ENCODE measurements around the gene RCOR1. TPM values are rescaled to one million over a fixed set of nuclear protein-coding genes. Genes with fewer than 3 reads are reported as not detected.
"Not testable (repeated sequence)": the region's sequence is repeated elsewhere in the genome, so short reads cannot be mapped to it uniquely, and the experiment has no call there.

The RCOR1 gene
- total and polyA plus RNA-seq, 11 donors = 2.7 to 20.9 (median 12.1) TPM

GRCh38 chr14:102616318-102616717 lies 23.9 kb downstream of the RCOR1 start:
- Histone ChIP-seq H3K4me3 (no peak overlapping the region), H3K4me1 (peaks cover 0 to 28% (median under 1%) of the 10 kb centered on the region in 12 donors), H3K36me3 (no peaks in the 10 kb centered on the region), H3K27me3 (no peaks in the 10 kb centered on the region), H3K9me3 (no peaks in the 10 kb centered on the region), H3K27ac (no peak overlapping the region)
- intact Hi-C loops (cut with DNase I) = no loop called here
- WGBS, 4 donors = 97 to 100% (median 100%) methylated on average over 2 of the region's 2 CpGs
- TF ChIP-seq POLR2A (IDR thresholded peaks at IDR 0.05) (no peak), CTCF (IDR thresholded peaks at IDR 0.05) (no peak)
- DNase-seq (no peak), ATAC-seq (no peak)

DNA sequence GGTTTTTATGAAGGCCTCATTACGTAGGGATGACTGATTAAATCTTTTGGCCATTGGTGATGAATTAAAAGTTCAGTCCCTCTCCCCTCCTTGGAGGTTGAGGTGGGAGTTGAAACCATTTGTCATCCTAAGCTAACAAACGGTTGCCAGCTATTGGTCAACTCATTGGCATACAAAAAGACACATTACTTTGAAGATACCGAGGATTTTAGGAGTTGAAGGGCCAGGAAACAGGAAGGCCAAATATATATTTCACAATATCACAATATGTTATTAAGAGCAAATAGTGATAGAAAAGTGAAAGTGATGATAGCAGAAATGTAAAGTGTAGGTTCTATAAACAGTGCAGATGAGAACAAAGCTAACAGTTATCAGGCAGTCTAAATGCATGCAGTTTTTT lies 24.4 kb downstream of the RCOR1 start:
- DNase-seq = no peak
- Histone ChIP-seq H3K27ac (no peak overlapping the region), H3K4me1 (peaks cover 0 to 26% (median 0%) of the 10 kb centered on the region in 12 donors), H3K36me3 (no peaks in the 10 kb centered on the region), H3K9me3 (no peaks in the 10 kb centered on the region), H3K27me3 (no peaks in the 10 kb centered on the region), H3K4me3 (no peak overlapping the region)
- WGBS, 4 donors = 70 to 78% (median 74%) methylated on average over 3 of the region's 3 CpGs
- TF ChIP-seq CTCF (IDR thresholded peaks at IDR 0.05) = no peak
- no peak for TF ChIP-seq POLR2A (IDR thresholded peaks at IDR 0.05)
- no peak for ATAC-seq
- intact Hi-C loops (cut with DNase I) = no loop called here

GRCh38 chr14:102619012-102619411 lies 26.6 kb downstream of the RCOR1 start:
- H3K9me3 ChIP-seq; H3K4me3 ChIP-seq; ATAC-seq; H3K27me3 ChIP-seq; H3K27ac ChIP-seq; H3K36me3 ChIP-seq; intact Hi-C loops (cut with DNase I); DNase-seq: not testable (repeated sequence)
- peaks cover 0 to 37% (median 1%) of the 10 kb centered on the region in 12 donors for H3K4me1 ChIP-seq
- WGBS, 4 donors = 94 to 97% (median 95%) methylated on average over 6 of the region's 6 CpGs

DNA sequence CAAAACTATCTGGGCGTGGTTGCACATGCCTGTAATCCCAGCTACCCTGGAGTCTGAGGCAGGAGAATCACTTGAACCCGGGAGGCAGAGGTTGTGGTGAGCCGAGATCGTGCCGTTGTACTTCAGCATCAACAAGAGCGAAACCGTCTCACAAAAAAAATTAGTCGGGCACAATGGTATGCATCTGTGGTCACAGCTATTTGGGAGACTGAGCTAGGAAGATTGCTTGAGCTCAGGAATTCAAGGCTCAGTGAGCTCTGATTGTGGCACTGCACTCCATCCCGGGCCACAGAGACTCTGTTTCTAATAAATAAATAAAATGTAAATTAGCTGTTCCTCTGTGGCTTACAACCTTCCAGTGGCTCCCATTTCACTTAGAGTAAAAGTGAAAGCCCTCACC lies 28.0 kb downstream of the RCOR1 start:
- H3K27me3 ChIP-seq = no peaks in the 10 kb centered on the region
- H3K36me3 ChIP-seq = no peaks in the 10 kb centered on the region
- no peaks in the 10 kb centered on the region for H3K9me3 ChIP-seq
- no peak overlapping the region for H3K27ac ChIP-seq
- intact Hi-C loops (cut with DNase I) = no loop called here
- no peak for ATAC-seq
- no peak overlapping the region for H3K4me3 ChIP-seq
- peaks cover 0 to 37% (median 1%) of the 10 kb centered on the region in 12 donors for H3K4me1 ChIP-seq
- no peak for TF ChIP-seq POLR2A (IDR thresholded peaks at IDR 0.05)
- no peak for TF ChIP-seq CTCF (IDR thresholded peaks at IDR 0.05)
- WGBS, 4 donors = 93 to 98% (median 96%) methylated on average over 9 of the region's 9 CpGs
- DNase-seq = no peak

DNA sequence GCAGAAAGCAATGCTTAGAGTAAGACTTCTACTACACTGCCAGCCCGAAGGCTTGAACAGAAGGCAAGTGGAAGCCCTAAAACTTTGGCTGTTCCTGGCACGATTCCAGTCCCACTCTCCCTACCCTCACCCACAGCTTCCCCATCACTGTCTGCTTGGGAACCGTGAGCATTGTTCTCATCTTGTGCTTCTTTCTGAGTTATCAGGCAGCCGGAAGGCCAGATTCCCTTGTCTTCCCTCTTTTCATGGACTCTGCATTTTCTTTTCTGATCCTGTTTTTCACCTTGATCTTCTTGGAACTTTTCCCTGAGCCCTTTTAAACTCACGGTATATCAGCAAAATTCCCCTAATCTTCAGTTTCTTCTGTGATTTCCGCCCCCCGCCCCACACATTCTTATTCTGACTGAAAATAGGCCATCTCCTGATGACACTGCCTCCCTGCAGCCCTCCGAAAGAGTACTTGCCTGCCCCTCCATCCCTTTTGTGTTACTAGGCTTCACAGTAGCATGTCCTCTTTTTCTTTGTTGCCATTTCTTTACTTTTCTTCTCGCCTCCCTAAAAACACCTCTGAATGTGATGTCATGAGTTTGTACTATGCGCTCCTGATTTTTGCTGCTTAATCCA lies 29.9 kb downstream of the RCOR1 start:
- TF ChIP-seq POLR2A (IDR thresholded peaks at IDR 0.05) (no peak), CTCF (IDR thresholded peaks at IDR 0.05) (no peak)
- Histone ChIP-seq H3K36me3 (no peaks in the 10 kb centered on the region), H3K4me1 (peaks cover 0 to 25% (median 0%) of the 10 kb centered on the region in 12 donors), H3K27ac (no peak overlapping the region), H3K27me3 (no peaks in the 10 kb centered on the region), H3K9me3 (no peaks in the 10 kb centered on the region), H3K4me3 (no peak overlapping the region)
- ATAC-seq = peak in 1 of 4 donors; percentile 49
- DNase-seq = peak in 3 of 5 donors; percentile 16 to 34 (median 26)
- intact Hi-C loops (cut with DNase I) = no loop called here
- WGBS, 4 donors = 73 to 79% (median 75%) methylated on average over 10 of the region's 10 CpGs

All from heart left ventricle (tissue), 16 donors.